ENCODE data around the gene SYNPR.

GRCh38 chr3:63644212-63644797, 366.2 kb downstream of the SYNPR start:
- TF ChIP-seq CBFB (CRISPR knock-in tag; IDR thresholded peaks at IDR 0.05; ENCODE audit: low read depth) (no peak), PREB (CRISPR knock-in tag; IDR thresholded peaks at IDR 0.05; ENCODE audit: borderline replicate concordance) (no peak), JUN (CRISPR knock-in tag; IDR thresholded peaks at IDR 0.05) (no peak), NR2C2 (CRISPR knock-in tag; IDR thresholded peaks at IDR 0.05) (no peak)
- TF ChIP-seq, protein P1, sequence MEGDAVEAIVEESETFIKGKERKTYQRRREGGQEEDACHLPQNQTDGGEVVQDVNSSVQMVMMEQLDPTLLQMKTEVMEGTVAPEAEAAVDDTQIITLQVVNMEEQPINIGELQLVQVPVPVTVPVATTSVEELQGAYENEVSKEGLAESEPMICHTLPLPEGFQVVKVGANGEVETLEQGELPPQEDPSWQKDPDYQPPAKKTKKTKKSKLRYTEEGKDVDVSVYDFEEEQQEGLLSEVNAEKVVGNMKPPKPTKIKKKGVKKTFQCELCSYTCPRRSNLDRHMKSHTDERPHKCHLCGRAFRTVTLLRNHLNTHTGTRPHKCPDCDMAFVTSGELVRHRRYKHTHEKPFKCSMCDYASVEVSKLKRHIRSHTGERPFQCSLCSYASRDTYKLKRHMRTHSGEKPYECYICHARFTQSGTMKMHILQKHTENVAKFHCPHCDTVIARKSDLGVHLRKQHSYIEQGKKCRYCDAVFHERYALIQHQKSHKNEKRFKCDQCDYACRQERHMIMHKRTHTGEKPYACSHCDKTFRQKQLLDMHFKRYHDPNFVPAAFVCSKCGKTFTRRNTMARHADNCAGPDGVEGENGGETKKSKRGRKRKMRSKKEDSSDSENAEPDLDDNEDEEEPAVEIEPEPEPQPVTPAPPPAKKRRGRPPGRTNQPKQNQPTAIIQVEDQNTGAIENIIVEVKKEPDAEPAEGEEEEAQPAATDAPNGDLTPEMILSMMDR (IDR thresholded peaks at IDR 0.05) = no peak

Data from WTC11 (cell line).